ENCODE results near the gene SLC16A5.

SLC16A5 gene

DNA sequence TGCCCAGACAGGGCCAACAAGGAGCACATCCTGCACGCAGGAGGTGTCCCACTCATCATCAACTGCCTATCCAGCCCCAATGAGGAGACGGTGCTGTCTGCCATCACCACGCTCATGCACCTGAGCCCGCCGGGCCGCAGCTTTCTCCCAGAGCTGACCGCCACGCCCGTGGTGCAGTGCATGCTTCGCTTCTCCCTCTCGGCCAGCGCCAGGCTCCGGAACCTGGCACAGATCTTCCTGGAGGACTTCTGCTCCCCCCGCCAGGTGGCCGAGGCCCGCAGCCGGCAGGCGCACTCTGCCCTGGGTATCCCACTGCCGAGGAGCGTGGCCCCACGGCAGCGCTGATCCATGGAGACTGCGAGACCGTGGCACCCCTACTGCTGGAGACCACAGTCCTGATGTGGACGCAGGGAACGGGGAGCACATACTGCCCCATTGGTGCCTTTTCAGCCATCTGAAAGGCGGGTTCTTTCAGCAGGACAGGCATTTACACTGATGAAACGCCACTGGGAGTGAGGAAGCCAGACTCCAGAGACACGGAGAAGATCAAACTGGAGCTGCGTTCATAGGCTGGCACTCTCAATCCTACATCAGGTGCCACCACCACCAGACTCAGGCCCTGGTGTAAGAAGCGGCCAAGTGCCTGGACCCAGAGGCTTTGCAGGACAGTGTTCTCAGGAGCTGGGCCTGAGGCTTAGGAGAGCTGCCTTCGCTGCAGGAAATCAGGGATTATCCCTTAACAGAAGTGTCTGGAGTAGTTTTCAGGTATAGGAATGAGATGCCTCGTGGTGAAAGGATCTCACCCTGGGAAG is 41.1 kb downstream of the SLC16A5 start (continued):
- TF ChIP-seq, protein P1, sequence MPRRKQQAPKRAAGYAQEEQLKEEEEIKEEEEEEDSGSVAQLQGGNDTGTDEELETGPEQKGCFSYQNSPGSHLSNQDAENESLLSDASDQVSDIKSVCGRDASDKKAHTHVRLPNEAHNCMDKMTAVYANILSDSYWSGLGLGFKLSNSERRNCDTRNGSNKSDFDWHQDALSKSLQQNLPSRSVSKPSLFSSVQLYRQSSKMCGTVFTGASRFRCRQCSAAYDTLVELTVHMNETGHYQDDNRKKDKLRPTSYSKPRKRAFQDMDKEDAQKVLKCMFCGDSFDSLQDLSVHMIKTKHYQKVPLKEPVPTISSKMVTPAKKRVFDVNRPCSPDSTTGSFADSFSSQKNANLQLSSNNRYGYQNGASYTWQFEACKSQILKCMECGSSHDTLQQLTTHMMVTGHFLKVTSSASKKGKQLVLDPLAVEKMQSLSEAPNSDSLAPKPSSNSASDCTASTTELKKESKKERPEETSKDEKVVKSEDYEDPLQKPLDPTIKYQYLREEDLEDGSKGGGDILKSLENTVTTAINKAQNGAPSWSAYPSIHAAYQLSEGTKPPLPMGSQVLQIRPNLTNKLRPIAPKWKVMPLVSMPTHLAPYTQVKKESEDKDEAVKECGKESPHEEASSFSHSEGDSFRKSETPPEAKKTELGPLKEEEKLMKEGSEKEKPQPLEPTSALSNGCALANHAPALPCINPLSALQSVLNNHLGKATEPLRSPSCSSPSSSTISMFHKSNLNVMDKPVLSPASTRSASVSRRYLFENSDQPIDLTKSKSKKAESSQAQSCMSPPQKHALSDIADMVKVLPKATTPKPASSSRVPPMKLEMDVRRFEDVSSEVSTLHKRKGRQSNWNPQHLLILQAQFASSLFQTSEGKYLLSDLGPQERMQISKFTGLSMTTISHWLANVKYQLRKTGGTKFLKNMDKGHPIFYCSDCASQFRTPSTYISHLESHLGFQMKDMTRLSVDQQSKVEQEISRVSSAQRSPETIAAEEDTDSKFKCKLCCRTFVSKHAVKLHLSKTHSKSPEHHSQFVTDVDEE (CRISPR knock-in tag; IDR thresholded peaks at IDR 0.05), result no peak
- no peak for TF ChIP-seq ISL1 (CRISPR knock-in tag; IDR thresholded peaks at IDR 0.05)
- TF ChIP-seq, protein P2, sequence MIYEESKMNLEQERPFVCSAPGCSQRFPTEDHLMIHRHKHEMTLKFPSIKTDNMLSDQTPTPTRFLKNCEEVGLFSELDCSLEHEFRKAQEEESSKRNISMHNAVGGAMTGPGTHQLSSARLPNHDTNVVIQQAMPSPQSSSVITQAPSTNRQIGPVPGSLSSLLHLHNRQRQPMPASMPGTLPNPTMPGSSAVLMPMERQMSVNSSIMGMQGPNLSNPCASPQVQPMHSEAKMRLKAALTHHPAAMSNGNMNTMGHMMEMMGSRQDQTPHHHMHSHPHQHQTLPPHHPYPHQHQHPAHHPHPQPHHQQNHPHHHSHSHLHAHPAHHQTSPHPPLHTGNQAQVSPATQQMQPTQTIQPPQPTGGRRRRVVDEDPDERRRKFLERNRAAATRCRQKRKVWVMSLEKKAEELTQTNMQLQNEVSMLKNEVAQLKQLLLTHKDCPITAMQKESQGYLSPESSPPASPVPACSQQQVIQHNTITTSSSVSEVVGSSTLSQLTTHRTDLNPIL (CRISPR knock-in tag; IDR thresholded peaks at IDR 0.05; ENCODE audit: low read depth), result no peak

DNA sequence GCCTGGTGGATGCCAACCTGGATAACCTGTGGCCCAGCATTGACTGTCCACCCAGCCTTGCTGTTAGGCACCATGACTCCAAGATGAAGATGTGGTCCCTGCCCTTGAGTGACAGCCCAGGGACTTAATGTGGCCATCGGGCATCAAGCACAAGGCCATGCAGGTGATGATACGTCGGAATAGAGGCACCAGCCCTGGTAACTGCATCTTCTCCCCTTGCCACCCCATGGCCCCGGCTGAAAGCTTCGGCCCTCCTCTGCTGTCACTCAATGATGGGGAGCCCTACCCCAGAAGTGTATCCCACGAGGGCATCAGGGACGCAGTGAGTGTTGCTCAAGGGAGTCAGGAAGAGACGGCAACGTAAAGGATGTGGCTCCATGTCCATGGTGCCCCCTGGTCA is 41.8 kb downstream of the SLC16A5 start:
- ATAC-seq, result no peak
- TF ChIP-seq, protein P1 (CRISPR knock-in tag; IDR thresholded peaks at IDR 0.05), result no peak
- TF ChIP-seq TCF4 (CRISPR knock-in tag; IDR thresholded peaks at IDR 0.05; ENCODE audit: borderline replicate concordance) (no peak), GLIS3 (CRISPR knock-in tag; IDR thresholded peaks at IDR 0.05) (no peak), BACH2 (CRISPR knock-in tag; IDR thresholded peaks at IDR 0.05; ENCODE audit: borderline replicate concordance) (no peak), ZFP30 (CRISPR knock-in tag; IDR thresholded peaks at IDR 0.05) (no peak), ZNF70 (CRISPR knock-in tag; IDR thresholded peaks at IDR 0.05) (no peak), PPARA (CRISPR knock-in tag; IDR thresholded peaks at IDR 0.05; ENCODE audit: borderline replicate concordance) (no peak), ARNTL (CRISPR knock-in tag; IDR thresholded peaks at IDR 0.05; ENCODE audit: borderline replicate concordance, low read depth) (no peak), ZC3H10 (CRISPR knock-in tag; IDR thresholded peaks at IDR 0.05) (no peak), ZNF8 (CRISPR knock-in tag; IDR thresholded peaks at IDR 0.05) (no peak), ESRRG (CRISPR knock-in tag; IDR thresholded peaks at IDR 0.05) (no peak), ZNF565 (CRISPR knock-in tag; conservative IDR thresholded peaks at IDR 0.05; ENCODE audit: low read depth) (no peak), RARB (CRISPR knock-in tag; IDR thresholded peaks at IDR 0.05) (no peak), ZFP3 (CRISPR knock-in tag; IDR thresholded peaks at IDR 0.05) (no peak), SNAI2 (CRISPR knock-in tag; IDR thresholded peaks at IDR 0.05) (no peak)
- TF ChIP-seq, protein P3, sequence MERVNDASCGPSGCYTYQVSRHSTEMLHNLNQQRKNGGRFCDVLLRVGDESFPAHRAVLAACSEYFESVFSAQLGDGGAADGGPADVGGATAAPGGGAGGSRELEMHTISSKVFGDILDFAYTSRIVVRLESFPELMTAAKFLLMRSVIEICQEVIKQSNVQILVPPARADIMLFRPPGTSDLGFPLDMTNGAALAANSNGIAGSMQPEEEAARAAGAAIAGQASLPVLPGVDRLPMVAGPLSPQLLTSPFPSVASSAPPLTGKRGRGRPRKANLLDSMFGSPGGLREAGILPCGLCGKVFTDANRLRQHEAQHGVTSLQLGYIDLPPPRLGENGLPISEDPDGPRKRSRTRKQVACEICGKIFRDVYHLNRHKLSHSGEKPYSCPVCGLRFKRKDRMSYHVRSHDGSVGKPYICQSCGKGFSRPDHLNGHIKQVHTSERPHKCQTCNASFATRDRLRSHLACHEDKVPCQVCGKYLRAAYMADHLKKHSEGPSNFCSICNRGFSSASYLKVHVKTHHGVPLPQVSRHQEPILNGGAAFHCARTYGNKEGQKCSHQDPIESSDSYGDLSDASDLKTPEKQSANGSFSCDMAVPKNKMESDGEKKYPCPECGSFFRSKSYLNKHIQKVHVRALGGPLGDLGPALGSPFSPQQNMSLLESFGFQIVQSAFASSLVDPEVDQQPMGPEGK (CRISPR knock-in tag; IDR thresholded peaks at IDR 0.05; ENCODE audit: borderline replicate concordance), result no peak
- TF ChIP-seq, protein P4, sequence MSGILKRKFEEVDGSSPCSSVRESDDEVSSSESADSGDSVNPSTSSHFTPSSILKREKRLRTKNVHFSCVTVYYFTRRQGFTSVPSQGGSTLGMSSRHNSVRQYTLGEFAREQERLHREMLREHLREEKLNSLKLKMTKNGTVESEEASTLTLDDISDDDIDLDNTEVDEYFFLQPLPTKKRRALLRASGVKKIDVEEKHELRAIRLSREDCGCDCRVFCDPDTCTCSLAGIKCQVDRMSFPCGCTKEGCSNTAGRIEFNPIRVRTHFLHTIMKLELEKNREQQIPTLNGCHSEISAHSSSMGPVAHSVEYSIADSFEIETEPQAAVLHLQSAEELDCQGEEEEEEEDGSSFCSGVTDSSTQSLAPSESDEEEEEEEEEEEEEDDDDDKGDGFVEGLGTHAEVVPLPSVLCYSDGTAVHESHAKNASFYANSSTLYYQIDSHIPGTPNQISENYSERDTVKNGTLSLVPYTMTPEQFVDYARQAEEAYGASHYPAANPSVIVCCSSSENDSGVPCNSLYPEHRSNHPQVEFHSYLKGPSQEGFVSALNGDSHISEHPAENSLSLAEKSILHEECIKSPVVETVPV (CRISPR knock-in tag; IDR thresholded peaks at IDR 0.05), result no peak
- TF ChIP-seq, protein P2 (CRISPR knock-in tag; IDR thresholded peaks at IDR 0.05; ENCODE audit: low read depth), result no peak

Measured in SK-N-SH treated with all-trans-retinoic acid at 6 μM for 48 hours (cell line).